Ecto neural progenitor cell (in vitro differentiated cells): Measurements from ENCODE around the gene PAQR5.
"Not testable (repeated sequence)": the region's sequence is repeated elsewhere in the genome, so short reads cannot be mapped to it uniquely, and the experiment has no call there.

ENCODE experiments used
- DNase-seq: peaks from one replicate; pipeline ENCODE4 v3.0.0-alpha.2; 2018; ENCODE audit warnings: low spot score

PAQR5 gene

GRCh38 chr15:69293741-69294615 lies 4.7 kb upstream of the PAQR5 start:
- DNase-seq: no peak

- no peak for DNase-seq
Observed at GRCh38 chr15:69296606-69297005, 2.1 kb upstream of the PAQR5 start.

GRCh38 chr15:69297642-69298353 lies 914 bp upstream of the PAQR5 start:
- DNase-seq: no peak

- DNase-seq: no peak
Observed at GRCh38 chr15:69298354-69298696, 387 bp upstream of the PAQR5 start.

- DNase-seq: no peak
Observed at GRCh38 chr15:69299451-69299886, 757 bp downstream of the PAQR5 start.

- no peak for DNase-seq
Observed at GRCh38 chr15:69299943-69300588, 1.4 kb downstream of the PAQR5 start.

- DNase-seq: not testable (repeated sequence)
Observed at GRCh38 chr15:69301101-69301500, 2.4 kb downstream of the PAQR5 start.

GRCh38 chr15:69302087-69302486 lies 3.4 kb downstream of the PAQR5 start:
- not testable (repeated sequence) for DNase-seq

GRCh38 chr15:69302929-69303328 lies 4.2 kb downstream of the PAQR5 start:
- DNase-seq: no peak

GRCh38 chr15:69303337-69304181 lies 4.8 kb downstream of the PAQR5 start:
- DNase-seq: no peak

- DNase-seq: no peak
Observed at GRCh38 chr15:69304182-69304545, 5.5 kb downstream of the PAQR5 start.

GRCh38 chr15:69305204-69305931 lies 6.7 kb downstream of the PAQR5 start:
- no peak for DNase-seq

GRCh38 chr15:69305933-69306568 lies 7.3 kb downstream of the PAQR5 start:
- DNase-seq: no peak

GRCh38 chr15:69307939-69308338 lies 9.2 kb downstream of the PAQR5 start:
- DNase-seq: no peak

GRCh38 chr15:69308949-69309348 lies 10.2 kb downstream of the PAQR5 start:
- DNase-seq: no peak

- no peak for DNase-seq
Observed at GRCh38 chr15:69311319-69311721, 12.6 kb downstream of the PAQR5 start.

- DNase-seq: no peak
Observed at GRCh38 chr15:69313432-69314000, 14.8 kb downstream of the PAQR5 start.

- no peak for DNase-seq
Observed at GRCh38 chr15:69314131-69314530, 15.4 kb downstream of the PAQR5 start.

- DNase-seq: no peak
Observed at GRCh38 chr15:69314736-69315135, 16.0 kb downstream of the PAQR5 start.

- no peak for DNase-seq
Observed at GRCh38 chr15:69315402-69316110, 16.8 kb downstream of the PAQR5 start.
